Measurements from ENCODE around the gene HELZ. TPM values are rescaled to one million over a fixed set of nuclear protein-coding genes. Genes with fewer than 3 reads are reported as not detected.
A peak's percentile ranks its signal among the peaks of the same experiment; 100 is the strongest.

Gene HELZ
- total and polyA plus RNA-seq, 2 donors (not counting 1 experiment from before 2014, with no cell fraction given): 10.4 to 97.8 TPM

DNA sequence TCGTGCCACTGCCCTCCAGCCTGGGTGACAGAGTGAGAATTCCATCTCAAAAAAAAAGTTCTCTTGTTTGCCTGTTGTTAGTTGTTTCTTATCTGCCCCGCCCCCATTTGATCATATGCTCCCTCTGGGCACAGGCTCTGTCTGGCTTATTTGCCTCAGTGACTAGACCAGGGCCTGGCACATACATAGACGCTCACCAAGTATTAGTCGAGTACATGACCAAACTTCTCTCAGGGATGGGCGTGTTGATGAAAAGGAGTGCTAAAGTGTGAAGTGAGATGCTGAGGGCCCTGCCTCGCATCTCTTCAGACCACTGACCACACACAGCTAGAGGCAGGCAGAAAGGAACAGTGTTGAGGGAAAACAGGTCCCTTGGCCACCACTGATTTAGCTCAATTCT lies 3.3 kb upstream of the HELZ start:
- H3K4me2 ChIP-seq (replicated peaks; ENCODE audit: low read depth, low read length, poor library complexity, severe bottlenecking): no peak overlapping the region
- 100% methylated on average over 3 of the region's 6 CpGs for WGBS (ENCODE audit: insufficient coverage)
- no peak overlapping the region for H3K4me3 ChIP-seq (ENCODE audit: control extremely low read depth in 1 of 5, extremely low read depth in 1 of 5, insufficient read depth in 1 of 5, low read depth in 2 of 5, low read length in 4 of 5)
- CTCF ChIA-PET: no interaction called here
- peaks cover 4% of the 10 kb centered on the region for H3K27me3 Mint-ChIP-seq
- TF ChIP-seq, protein P1, sequence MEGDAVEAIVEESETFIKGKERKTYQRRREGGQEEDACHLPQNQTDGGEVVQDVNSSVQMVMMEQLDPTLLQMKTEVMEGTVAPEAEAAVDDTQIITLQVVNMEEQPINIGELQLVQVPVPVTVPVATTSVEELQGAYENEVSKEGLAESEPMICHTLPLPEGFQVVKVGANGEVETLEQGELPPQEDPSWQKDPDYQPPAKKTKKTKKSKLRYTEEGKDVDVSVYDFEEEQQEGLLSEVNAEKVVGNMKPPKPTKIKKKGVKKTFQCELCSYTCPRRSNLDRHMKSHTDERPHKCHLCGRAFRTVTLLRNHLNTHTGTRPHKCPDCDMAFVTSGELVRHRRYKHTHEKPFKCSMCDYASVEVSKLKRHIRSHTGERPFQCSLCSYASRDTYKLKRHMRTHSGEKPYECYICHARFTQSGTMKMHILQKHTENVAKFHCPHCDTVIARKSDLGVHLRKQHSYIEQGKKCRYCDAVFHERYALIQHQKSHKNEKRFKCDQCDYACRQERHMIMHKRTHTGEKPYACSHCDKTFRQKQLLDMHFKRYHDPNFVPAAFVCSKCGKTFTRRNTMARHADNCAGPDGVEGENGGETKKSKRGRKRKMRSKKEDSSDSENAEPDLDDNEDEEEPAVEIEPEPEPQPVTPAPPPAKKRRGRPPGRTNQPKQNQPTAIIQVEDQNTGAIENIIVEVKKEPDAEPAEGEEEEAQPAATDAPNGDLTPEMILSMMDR (IDR thresholded peaks at IDR 0.05): no peak
- no peak for TF ChIP-seq EZH2 (IDR thresholded peaks at IDR 0.05; ENCODE audit: borderline replicate concordance, insufficient read depth, low read depth, low read length, poor library complexity, severe bottlenecking)
- no peak overlapping the region for H3K27ac ChIP-seq (ENCODE audit: low read length in 2 of 2)
- H2AFZ ChIP-seq (ENCODE audit: insufficient read depth, low read depth, low read length, poor library complexity, severe bottlenecking): no peak overlapping the region
- no peak for ATAC-seq (ENCODE audit: low read depth)
- H3K4me1 Mint-ChIP-seq: peaks cover 25% of the 10 kb centered on the region
- H3K9me3 Mint-ChIP-seq (ENCODE audit: insufficient read depth): no peaks in the 10 kb centered on the region
- H3K4me1 ChIP-seq (ENCODE audit: control insufficient read depth in 2 of 2, insufficient read depth in 2 of 2, low read length in 2 of 2): peaks cover 15 to 21% of the 10 kb centered on the region in 2 donors
- H3K36me3 ChIP-seq (replicated peaks in 1 of 2; ENCODE audit: control extremely low read depth in 1 of 2, control insufficient read depth in 1 of 2, extremely low read depth in 1 of 2, insufficient read depth in 2 of 2, low read length in 1 of 2): no peaks in the 10 kb centered on the region
- peaks cover 0 to 9% (median 0%) of the 10 kb centered on the region in 4 experiments for H3K27me3 ChIP-seq (replicated peaks in 1 of 4; ENCODE audit: control extremely low read depth in 1 of 4, control insufficient read depth in 3 of 4, insufficient read depth in 4 of 4, low read length in 3 of 4)
- no peak overlapping the region for H3K9ac ChIP-seq (ENCODE audit: low read length)
- no peaks in the 10 kb centered on the region for H4K20me1 ChIP-seq (ENCODE audit: control insufficient read depth, insufficient read depth, low read length, poor library complexity, severe bottlenecking)
- intact Hi-C loops (cut with micrococcal nuclease): no loop called here
- H3K79me2 ChIP-seq (ENCODE audit: control insufficient read depth, insufficient read depth, low read length): peaks cover 26% of the 10 kb centered on the region
- H3K4me3 Mint-ChIP-seq: no peak overlapping the region
- DNase-seq: no peak
- no peak overlapping the region for H3K27ac Mint-ChIP-seq
- POLR2A ChIA-PET: no interaction called here
- H3K9me3 ChIP-seq (ENCODE audit: control extremely low read depth in 1 of 3, control insufficient read depth in 2 of 3, insufficient read depth in 1 of 3, low read length in 2 of 3): no peaks in the 10 kb centered on the region

DNA sequence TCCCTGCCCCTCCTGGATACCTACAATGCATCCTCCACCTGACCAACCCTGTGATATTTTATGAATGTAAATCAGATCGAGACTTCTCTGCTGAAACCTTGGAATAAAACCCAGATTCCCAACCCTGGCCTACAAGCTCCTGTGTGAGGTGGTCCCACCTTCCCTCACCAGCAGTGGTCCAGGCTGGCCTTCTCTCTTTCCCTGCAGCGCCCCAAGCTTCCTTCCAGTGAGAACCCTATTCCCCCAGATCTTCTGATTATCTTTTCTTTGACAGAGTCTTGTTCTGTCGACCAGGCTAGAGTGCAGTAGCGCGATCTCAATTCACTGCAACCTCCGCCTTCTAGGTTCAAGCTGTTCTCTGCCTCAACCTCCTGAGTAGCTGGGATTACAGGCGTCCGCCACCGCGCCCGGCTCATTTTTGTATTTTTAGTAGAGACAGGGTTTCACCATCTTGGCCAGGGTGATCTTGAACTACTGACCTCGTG lies 2.5 kb upstream of the HELZ start:
- Histone ChIP-seq H3K9ac (ENCODE audit: low read length) (no peak overlapping the region), H3K9me3 (ENCODE audit: control extremely low read depth in 1 of 3, control insufficient read depth in 2 of 3, insufficient read depth in 1 of 3, low read length in 2 of 3) (no peaks in the 10 kb centered on the region), H3K4me3 (ENCODE audit: control extremely low read depth in 1 of 5, extremely low read depth in 1 of 5, insufficient read depth in 1 of 5, low read depth in 2 of 5, low read length in 4 of 5) (no peak overlapping the region), H3K36me3 (replicated peaks in 1 of 2; ENCODE audit: control extremely low read depth in 1 of 2, control insufficient read depth in 1 of 2, extremely low read depth in 1 of 2, insufficient read depth in 2 of 2, low read length in 1 of 2) (no peaks in the 10 kb centered on the region), H3K79me2 (ENCODE audit: control insufficient read depth, insufficient read depth, low read length) (peaks cover 34% of the 10 kb centered on the region), H3K27me3 (replicated peaks in 1 of 4; ENCODE audit: control extremely low read depth in 1 of 4, control insufficient read depth in 3 of 4, insufficient read depth in 4 of 4, low read length in 3 of 4) (peaks cover 0 to 9% (median 0%) of the 10 kb centered on the region in 4 experiments), H3K4me1 (ENCODE audit: control insufficient read depth in 2 of 2, insufficient read depth in 2 of 2, low read length in 2 of 2) (peaks cover 19 to 21% of the 10 kb centered on the region in 2 donors), H3K4me2 (replicated peaks; ENCODE audit: low read depth, low read length, poor library complexity, severe bottlenecking) (peak overlapping the region; percentile 99), H2AFZ (ENCODE audit: insufficient read depth, low read depth, low read length, poor library complexity, severe bottlenecking) (no peak overlapping the region), H3K27ac (ENCODE audit: low read length in 2 of 2) (no peak overlapping the region), H4K20me1 (ENCODE audit: control insufficient read depth, insufficient read depth, low read length, poor library complexity, severe bottlenecking) (no peaks in the 10 kb centered on the region)
- intact Hi-C loops (cut with micrococcal nuclease): loop anchor here (2.0 kb wide), 1 partner anchor 469 kb away; the partner anchor contains the start of gene NOL11
- no peak for DNase-seq
- Mint-ChIP-seq H3K4me1 (peaks cover 27% of the 10 kb centered on the region), H3K4me3 (peak overlapping the region; percentile 84), H3K27ac (peak overlapping the region; percentile 50), H3K9me3 (ENCODE audit: insufficient read depth) (no peaks in the 10 kb centered on the region), H3K27me3 (peaks cover 4% of the 10 kb centered on the region)
- TF ChIP-seq, protein P1 (IDR thresholded peaks at IDR 0.05): no peak
- TF ChIP-seq EZH2 (IDR thresholded peaks at IDR 0.05; ENCODE audit: borderline replicate concordance, insufficient read depth, low read depth, low read length, poor library complexity, severe bottlenecking): no peak
- ATAC-seq (ENCODE audit: low read depth): no peak
- ChIA-PET CTCF (no interaction called here), POLR2A (no interaction called here)
- WGBS (ENCODE audit: insufficient coverage): 99% methylated on average over 6 of the region's 12 CpGs

Measured in B cell (primary cell).